BLaER1 (cell line): ENCODE data around the gene CLDN22.

ENCODE experiments used
- H3K27ac ChIP-seq: shearing (Covaris generic); formaldehyde crosslinking; 2 replicates; pipeline ENCODE4 v1.8.1; 2022
- H3K27me3 ChIP-seq: shearing (Covaris generic); formaldehyde crosslinking; 2 replicates; pipeline ENCODE4 v1.8.1; 2022
- H3K36me3 ChIP-seq: shearing (Covaris generic); formaldehyde crosslinking; 2 replicates; pipeline ENCODE4 v1.8.1; 2022
- H3K4me1 ChIP-seq: shearing (Covaris generic); formaldehyde crosslinking; 2 replicates; pipeline ENCODE4 v1.8.1; 2022
- H3K4me2 ChIP-seq: shearing (Covaris generic); formaldehyde crosslinking; 2 replicates; pipeline ENCODE4 v1.8.1; 2022
- H3K4me3 ChIP-seq: shearing (Covaris generic); formaldehyde crosslinking; 2 replicates; pipeline ENCODE4 v1.8.1; 2022
- H3K9ac ChIP-seq: shearing (Covaris generic); formaldehyde crosslinking; 2 replicates; pipeline ENCODE4 v1.8.1; 2022
- H3K9me3 ChIP-seq: shearing (Covaris generic); formaldehyde crosslinking; 2 replicates; pipeline ENCODE4 v1.8.1; 2022
- H4K20me1 ChIP-seq: shearing (Covaris generic); formaldehyde crosslinking; 2 replicates; pipeline ENCODE4 v1.8.1; 2022
- Cebpa-rat ChIP-seq: shearing (Covaris generic); IDR thresholded peaks from 2 replicates; pipeline ENCODE4 v1.8.1; 2022

The CLDN22 gene

GRCh38 chr4:183303301-183303700, 16.8 kb downstream of the CLDN22 start:
- no peaks in the 10 kb centered on the region for H3K9me3 ChIP-seq
- no peak overlapping the region for H3K9ac ChIP-seq
- no peak overlapping the region for H3K4me3 ChIP-seq
- H3K27me3 ChIP-seq, result no peaks in the 10 kb centered on the region
- H3K4me1 ChIP-seq, result peaks cover 14% of the 10 kb centered on the region
- TF ChIP-seq Cebpa-rat, result no peak
- no peaks in the 10 kb centered on the region for H4K20me1 ChIP-seq
- H3K36me3 ChIP-seq, result no peaks in the 10 kb centered on the region
- no peak overlapping the region for H3K27ac ChIP-seq
- H3K4me2 ChIP-seq, result no peak overlapping the region

GRCh38 chr4:183300655-183301054, 19.4 kb downstream of the CLDN22 start:
- H3K36me3 ChIP-seq, result peaks cover 11% of the 10 kb centered on the region; the same call in 1 of the 2 replicates
- no peak for TF ChIP-seq Cebpa-rat
- H3K4me2 ChIP-seq, result no peak overlapping the region
- H4K20me1 ChIP-seq, result no peaks in the 10 kb centered on the region
- no peak overlapping the region for H3K27ac ChIP-seq
- no peaks in the 10 kb centered on the region for H3K27me3 ChIP-seq
- H3K4me3 ChIP-seq, result no peak overlapping the region
- H3K9me3 ChIP-seq, result no peaks in the 10 kb centered on the region
- peaks cover 19% of the 10 kb centered on the region for H3K4me1 ChIP-seq
- H3K9ac ChIP-seq, result no peak overlapping the region

- peaks cover 12% of the 10 kb centered on the region; the same call in 1 of the 2 replicates for H3K36me3 ChIP-seq
- TF ChIP-seq Cebpa-rat, result no peak
- no peaks in the 10 kb centered on the region for H4K20me1 ChIP-seq
- no peak overlapping the region for H3K9ac ChIP-seq
- H3K9me3 ChIP-seq, result no peaks in the 10 kb centered on the region
- H3K27me3 ChIP-seq, result no peaks in the 10 kb centered on the region
- H3K4me1 ChIP-seq, result peaks cover 19% of the 10 kb centered on the region
- H3K4me2 ChIP-seq, result no peak overlapping the region
- H3K4me3 ChIP-seq, result no peak overlapping the region
- H3K27ac ChIP-seq, result no peak overlapping the region
Observed at GRCh38 chr4:183300070-183300469, 20.0 kb downstream of the CLDN22 start.

GRCh38 chr4:183299464-183299863, 20.6 kb downstream of the CLDN22 start:
- Histone ChIP-seq H3K9ac (no peak overlapping the region), H3K27ac (no peak overlapping the region), H3K36me3 (peaks cover 12% of the 10 kb centered on the region; the same call in 1 of the 2 replicates), H3K4me3 (no peak overlapping the region), H3K4me1 (peaks cover 19% of the 10 kb centered on the region), H3K27me3 (no peaks in the 10 kb centered on the region), H4K20me1 (no peaks in the 10 kb centered on the region), H3K4me2 (peak overlapping the region; percentile 44), H3K9me3 (no peaks in the 10 kb centered on the region)
- TF ChIP-seq Cebpa-rat, result no peak

GRCh38 chr4:183297675-183298074, 22.4 kb downstream of the CLDN22 start:
- Histone ChIP-seq H3K4me2 (no peak overlapping the region), H3K4me1 (peaks cover 19% of the 10 kb centered on the region), H3K27ac (no peak overlapping the region), H3K9ac (no peak overlapping the region), H3K4me3 (no peak overlapping the region), H3K27me3 (no peaks in the 10 kb centered on the region), H3K9me3 (no peaks in the 10 kb centered on the region), H3K36me3 (peaks cover 12% of the 10 kb centered on the region; the same call in 1 of the 2 replicates), H4K20me1 (no peaks in the 10 kb centered on the region)
- no peak for TF ChIP-seq Cebpa-rat

- Histone ChIP-seq H3K27ac (no peak overlapping the region), H3K4me1 (peaks cover 19% of the 10 kb centered on the region), H3K36me3 (peaks cover 12% of the 10 kb centered on the region; the same call in 1 of the 2 replicates), H3K9ac (no peak overlapping the region), H3K27me3 (no peaks in the 10 kb centered on the region), H3K9me3 (no peaks in the 10 kb centered on the region), H4K20me1 (no peaks in the 10 kb centered on the region), H3K4me2 (no peak overlapping the region), H3K4me3 (no peak overlapping the region)
- no peak for TF ChIP-seq Cebpa-rat
Observed at GRCh38 chr4:183295711-183296110, 24.4 kb downstream of the CLDN22 start.

- H3K36me3 ChIP-seq, result peaks cover 30% of the 10 kb centered on the region
- no peaks in the 10 kb centered on the region for H4K20me1 ChIP-seq
- no peak overlapping the region for H3K9ac ChIP-seq
- H3K4me1 ChIP-seq, result no peaks in the 10 kb centered on the region
- 0 out of 2 replicates have a peak, but pooled peaks cover 6% of the 10 kb centered on the region for H3K9me3 ChIP-seq
- TF ChIP-seq Cebpa-rat, result no peak
- no peak overlapping the region for H3K4me2 ChIP-seq
- no peak overlapping the region for H3K4me3 ChIP-seq
- H3K27ac ChIP-seq, result no peak overlapping the region
- H3K27me3 ChIP-seq, result no peaks in the 10 kb centered on the region
Observed at GRCh38 chr4:183291070-183291469, 29.0 kb downstream of the CLDN22 start.

GRCh38 chr4:183289688-183290087, 30.4 kb downstream of the CLDN22 start:
- 0 out of 2 replicates have a peak, but pooled peaks cover 6% of the 10 kb centered on the region for H3K9me3 ChIP-seq
- H3K27ac ChIP-seq, result no peak overlapping the region
- TF ChIP-seq Cebpa-rat, result no peak
- no peaks in the 10 kb centered on the region for H4K20me1 ChIP-seq
- no peak overlapping the region for H3K4me2 ChIP-seq
- no peaks in the 10 kb centered on the region for H3K27me3 ChIP-seq
- peaks cover 27% of the 10 kb centered on the region for H3K36me3 ChIP-seq
- no peak overlapping the region for H3K4me3 ChIP-seq
- no peaks in the 10 kb centered on the region for H3K4me1 ChIP-seq
- H3K9ac ChIP-seq, result no peak overlapping the region

GRCh38 chr4:183288955-183289354, 31.1 kb downstream of the CLDN22 start:
- Histone ChIP-seq H3K36me3 (peaks cover 33% of the 10 kb centered on the region), H3K27me3 (no peaks in the 10 kb centered on the region), H3K4me1 (no peaks in the 10 kb centered on the region)

GRCh38 chr4:183287677-183288076, 32.4 kb downstream of the CLDN22 start:
- H3K4me3 ChIP-seq, result no peak overlapping the region
- H3K27me3 ChIP-seq, result no peaks in the 10 kb centered on the region
- peaks cover 36% of the 10 kb centered on the region for H3K36me3 ChIP-seq
- H3K27ac ChIP-seq, result no peak overlapping the region
- H3K4me1 ChIP-seq, result no peaks in the 10 kb centered on the region
- H3K9ac ChIP-seq, result no peak overlapping the region
- no peak for TF ChIP-seq Cebpa-rat
- 0 out of 2 replicates have a peak, but pooled peaks cover 6% of the 10 kb centered on the region for H3K9me3 ChIP-seq
- no peak overlapping the region for H3K4me2 ChIP-seq
- no peaks in the 10 kb centered on the region for H4K20me1 ChIP-seq

More at GRCh38 chr4:183288955-183289354, 31.1 kb downstream of the CLDN22 start:
- H4K20me1 ChIP-seq, result no peaks in the 10 kb centered on the region
- no peak overlapping the region for H3K4me2 ChIP-seq
- H3K4me3 ChIP-seq, result no peak overlapping the region
- no peak for TF ChIP-seq Cebpa-rat
- H3K9ac ChIP-seq, result no peak overlapping the region
- H3K9me3 ChIP-seq, result 0 out of 2 replicates have a peak, but pooled peaks cover 6% of the 10 kb centered on the region
- H3K27ac ChIP-seq, result no peak overlapping the region

- no peaks in the 10 kb centered on the region for H4K20me1 ChIP-seq
- H3K36me3 ChIP-seq, result peaks cover 38% of the 10 kb centered on the region
- no peak overlapping the region for H3K4me2 ChIP-seq
- no peak for TF ChIP-seq Cebpa-rat
- H3K27ac ChIP-seq, result no peak overlapping the region
- H3K27me3 ChIP-seq, result no peaks in the 10 kb centered on the region
- H3K4me1 ChIP-seq, result no peaks in the 10 kb centered on the region
- no peak overlapping the region for H3K9ac ChIP-seq
- H3K4me3 ChIP-seq, result no peak overlapping the region
- H3K9me3 ChIP-seq, result 0 out of 2 replicates have a peak, but pooled peaks cover 6% of the 10 kb centered on the region
Observed at GRCh38 chr4:183287309-183287659, 32.8 kb downstream of the CLDN22 start.
